ENCODE results near the gene UGT1A9. TPM values are rescaled to one million over a fixed set of nuclear protein-coding genes. Genes with fewer than 3 reads are reported as not detected.

UGT1A9 gene
- total and polyA plus RNA-seq, 2 experiments from 2014 or later: not detected

- peaks cover 11% of the 10 kb centered on the region; the same call in 1 of the 2 replicates for H3K27me3 ChIP-seq (replicated peaks; ENCODE audit: insufficient read depth)
- H3K79me2 ChIP-seq (ENCODE audit: insufficient read depth): no peaks in the 10 kb centered on the region
- H3K9ac ChIP-seq: no peak overlapping the region
- H3K4me1 ChIP-seq (ENCODE audit: insufficient read depth): no peaks in the 10 kb centered on the region
- no peak overlapping the region for H3K4me2 ChIP-seq (ENCODE audit: unreplicated experiment)
- no peak overlapping the region for H3K4me3 ChIP-seq
- 41 to 44% methylated on average over 3 of the region's 3 CpGs for WGBS, 2 experiments (ENCODE audit: low coverage in 1 of 2, low lambda C conversion rate in 2 of 2, missing lambda C conversion rate in 2 of 2)
- no peaks in the 10 kb centered on the region for H3K9me3 ChIP-seq (ENCODE audit: low read depth)
- H3K27ac ChIP-seq: no peak overlapping the region
- TF ChIP-seq EZH2phosphoT487 (IDR thresholded peaks at IDR 0.05; ENCODE audit: insufficient read depth, low read depth) (no peak), EZH2 (IDR thresholded peaks at IDR 0.05; ENCODE audit: insufficient read depth, poor library complexity, severe bottlenecking) (no peak)
- H3K9me2 ChIP-seq (ENCODE audit: insufficient read depth): no peaks in the 10 kb centered on the region
- H4K20me1 ChIP-seq (ENCODE audit: insufficient read depth): no peaks in the 10 kb centered on the region
- no peaks in the 10 kb centered on the region for H3K36me3 ChIP-seq (ENCODE audit: low read depth)
- H2AFZ ChIP-seq: no peak overlapping the region
- DNase-seq: no peak
- H3F3A ChIP-seq (ENCODE audit: insufficient read depth): no peaks in the 10 kb centered on the region
- in situ Hi-C loops (cut with MboI): no loop called here
Measured at GRCh38 chr2:233702238-233702637, 30.5 kb downstream of the UGT1A9 start.

- Histone ChIP-seq H3K4me3 (no peak overlapping the region), H3K9me2 (ENCODE audit: insufficient read depth) (no peaks in the 10 kb centered on the region), H3K27me3 (replicated peaks; ENCODE audit: insufficient read depth) (peaks cover 20% of the 10 kb centered on the region), H3K4me1 (ENCODE audit: insufficient read depth) (peaks cover 8% of the 10 kb centered on the region; the same call in 1 of the 2 replicates), H4K20me1 (ENCODE audit: insufficient read depth) (no peaks in the 10 kb centered on the region), H3K79me2 (ENCODE audit: insufficient read depth) (no peaks in the 10 kb centered on the region), H3K4me2 (ENCODE audit: unreplicated experiment) (no peak overlapping the region), H3K9me3 (ENCODE audit: low read depth) (no peaks in the 10 kb centered on the region), H3F3A (ENCODE audit: insufficient read depth) (no peaks in the 10 kb centered on the region), H3K9ac (no peak overlapping the region), H3K27ac (no peak overlapping the region), H2AFZ (no peak overlapping the region), H3K36me3 (ENCODE audit: low read depth) (no peaks in the 10 kb centered on the region)
- no peak for DNase-seq
- 44 to 54% methylated on average over 4 of the region's 4 CpGs for WGBS, 2 experiments (ENCODE audit: low coverage in 1 of 2, low lambda C conversion rate in 2 of 2, missing lambda C conversion rate in 2 of 2)
- no peak for TF ChIP-seq EZH2phosphoT487 (IDR thresholded peaks at IDR 0.05; ENCODE audit: insufficient read depth, low read depth)
- in situ Hi-C loops (cut with MboI): no loop called here
Measured at GRCh38 chr2:233705911-233706506, 34.3 kb downstream of the UGT1A9 start.

- Histone ChIP-seq H3K4me3 (no peak overlapping the region), H3F3A (ENCODE audit: insufficient read depth) (no peaks in the 10 kb centered on the region), H3K4me1 (ENCODE audit: insufficient read depth) (peaks cover 8% of the 10 kb centered on the region; the same call in 1 of the 2 replicates), H4K20me1 (ENCODE audit: insufficient read depth) (no peaks in the 10 kb centered on the region), H3K4me2 (ENCODE audit: unreplicated experiment) (no peak overlapping the region), H3K9me2 (ENCODE audit: insufficient read depth) (no peaks in the 10 kb centered on the region), H2AFZ (no peak overlapping the region), H3K36me3 (ENCODE audit: low read depth) (no peaks in the 10 kb centered on the region), H3K79me2 (ENCODE audit: insufficient read depth) (no peaks in the 10 kb centered on the region), H3K27me3 (replicated peaks; ENCODE audit: insufficient read depth) (peaks cover 21% of the 10 kb centered on the region), H3K27ac (no peak overlapping the region), H3K9ac (no peak overlapping the region), H3K9me3 (ENCODE audit: low read depth) (no peaks in the 10 kb centered on the region)
- in situ Hi-C loops (cut with MboI): no loop called here
- 16 to 26% methylated on average over 1 of the region's 1 CpG for WGBS, 2 experiments (ENCODE audit: low coverage in 1 of 2, low lambda C conversion rate in 2 of 2, missing lambda C conversion rate in 2 of 2)
- no peak for TF ChIP-seq EZH2phosphoT487 (IDR thresholded peaks at IDR 0.05; ENCODE audit: insufficient read depth, low read depth)
- TF ChIP-seq EZH2 (IDR thresholded peaks at IDR 0.05; ENCODE audit: insufficient read depth, poor library complexity, severe bottlenecking): no peak
- peak; percentile 65 for DNase-seq
Measured at GRCh38 chr2:233706720-233707119, 35.0 kb downstream of the UGT1A9 start.

GRCh38 chr2:233707940-233708644 lies 36.4 kb downstream of the UGT1A9 start:
- Histone ChIP-seq H3K27ac (no peak overlapping the region), H3K27me3 (replicated peaks; ENCODE audit: insufficient read depth) (peaks cover 35% of the 10 kb centered on the region), H3K4me2 (ENCODE audit: unreplicated experiment) (no peak overlapping the region), H3K9me3 (ENCODE audit: low read depth) (no peaks in the 10 kb centered on the region), H2AFZ (no peak overlapping the region; the same call in 1 of the 2 replicates), H3F3A (ENCODE audit: insufficient read depth) (no peaks in the 10 kb centered on the region), H3K79me2 (ENCODE audit: insufficient read depth) (no peaks in the 10 kb centered on the region), H4K20me1 (ENCODE audit: insufficient read depth) (no peaks in the 10 kb centered on the region), H3K4me1 (ENCODE audit: insufficient read depth) (peaks cover 8% of the 10 kb centered on the region; the same call in 1 of the 2 replicates), H3K9me2 (ENCODE audit: insufficient read depth) (no peaks in the 10 kb centered on the region), H3K4me3 (no peak overlapping the region), H3K9ac (no peak overlapping the region), H3K36me3 (ENCODE audit: low read depth) (no peaks in the 10 kb centered on the region)
- in situ Hi-C loops (cut with MboI): no loop called here
- no peak for TF ChIP-seq EZH2phosphoT487 (IDR thresholded peaks at IDR 0.05; ENCODE audit: insufficient read depth, low read depth)
- TF ChIP-seq EZH2 (IDR thresholded peaks at IDR 0.05; ENCODE audit: insufficient read depth, poor library complexity, severe bottlenecking): no peak
- WGBS, 2 experiments (ENCODE audit: low coverage in 1 of 2, low lambda C conversion rate in 2 of 2, missing lambda C conversion rate in 2 of 2): 45 to 52% methylated on average over 10 of the region's 10 CpGs
- peak; percentile 50 for DNase-seq
